Cardiac muscle cell (in vitro differentiated cells and primary cell): ENCODE results near the gene GABARAPL1. TPM values are rescaled to one million over a fixed set of nuclear protein-coding genes. Genes with fewer than 3 reads are reported as not detected.

Experiments
- DNase-seq, 2 donors: peaks; one replicate each; pipeline versions ENCODE4 v3.0.0 to v3.0.0-alpha.2; 2010 to 2017; ENCODE audit warnings: low read depth in 1 of 2, low spot score in 1 of 2
- H3K27ac ChIP-seq: fragments of 200-600 bp; sonication (generic); 2 replicates; pipeline ENCODE4 v1.5.1; 2016
- H3K27me3 ChIP-seq: fragments of 200-600 bp; sonication (generic); 2 replicates; pipeline ENCODE4 v1.6.0; 2016; ENCODE audit warnings: control low read depth
- H3K36me3 ChIP-seq: fragments of 200-600 bp; sonication (generic); 2 replicates; pipeline ENCODE4 v1.5.1; 2016; ENCODE audit warnings: control low read depth
- H3K4me1 ChIP-seq: fragments of 200-600 bp; sonication (generic); 2 replicates; pipeline ENCODE4 v1.8.1; 2017; ENCODE audit warnings: low read depth, mild to moderate bottlenecking, mixed run types
- H3K4me3 ChIP-seq: fragments of 200-600 bp; sonication (generic); 2 replicates; pipeline ENCODE4 v1.5.1; 2016; ENCODE audit warnings: mild to moderate bottlenecking
- H3K9me3 ChIP-seq: fragments of 200-600 bp; sonication (generic); 2 replicates; pipeline ENCODE4 v1.5.1; 2017; ENCODE audit warnings: low read depth, mild to moderate bottlenecking, control low read depth
- polyA plus RNA-seq: library from polyadenylated mRNA; unstranded; fragments of >200 nt; fragmentation: Nextera tagmentation; extraction: Ambion mirVana; gene quantifications from 2 replicates; pipeline ENCODE4 v1.2.1, GENCODE V29; 2016
- total RNA-seq: library from RNA; depleted of rRNA; stranded (reverse); fragments of >200 nt; gene quantifications from 2 replicates; pipeline ENCODE4 v1.2.3, GENCODE V29; 2016
- TF ChIP-seq, protein P1 (sequence below): IDR thresholded peaks from 2 replicates; pipeline ENCODE4 v1.5.1; 2012; ENCODE audit warnings: low read depth, mild to moderate bottlenecking, low read length

Gene GABARAPL1
- total and polyA plus RNA-seq, 2 experiments from 2014 or later = 59.0 to 71.6 TPM

DNA sequence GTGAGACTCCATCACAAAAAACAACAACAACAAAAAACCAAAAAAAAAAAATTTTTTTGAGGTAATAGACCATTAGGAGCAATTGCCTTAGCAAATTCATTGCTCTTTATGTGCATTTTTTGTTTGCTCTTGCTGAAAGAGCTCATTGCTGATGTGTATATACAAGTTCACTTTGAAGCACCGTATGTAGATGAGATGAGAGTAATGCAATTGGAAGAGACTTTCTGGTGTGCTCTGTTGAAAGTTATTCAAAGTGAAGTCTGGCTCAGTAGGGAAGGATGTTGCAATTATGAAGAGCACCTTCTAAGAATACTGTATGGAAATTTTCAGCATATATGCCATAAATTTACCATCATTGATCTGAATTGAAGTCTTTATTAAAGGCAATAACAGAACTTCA, 48.2 kb downstream of the GABARAPL1 start:
- no peak for DNase-seq
- no peaks in the 10 kb centered on the region for H3K4me1 ChIP-seq
- no peak overlapping the region for H3K4me3 ChIP-seq
- no peaks in the 10 kb centered on the region for H3K36me3 ChIP-seq
- TF ChIP-seq, protein P1, sequence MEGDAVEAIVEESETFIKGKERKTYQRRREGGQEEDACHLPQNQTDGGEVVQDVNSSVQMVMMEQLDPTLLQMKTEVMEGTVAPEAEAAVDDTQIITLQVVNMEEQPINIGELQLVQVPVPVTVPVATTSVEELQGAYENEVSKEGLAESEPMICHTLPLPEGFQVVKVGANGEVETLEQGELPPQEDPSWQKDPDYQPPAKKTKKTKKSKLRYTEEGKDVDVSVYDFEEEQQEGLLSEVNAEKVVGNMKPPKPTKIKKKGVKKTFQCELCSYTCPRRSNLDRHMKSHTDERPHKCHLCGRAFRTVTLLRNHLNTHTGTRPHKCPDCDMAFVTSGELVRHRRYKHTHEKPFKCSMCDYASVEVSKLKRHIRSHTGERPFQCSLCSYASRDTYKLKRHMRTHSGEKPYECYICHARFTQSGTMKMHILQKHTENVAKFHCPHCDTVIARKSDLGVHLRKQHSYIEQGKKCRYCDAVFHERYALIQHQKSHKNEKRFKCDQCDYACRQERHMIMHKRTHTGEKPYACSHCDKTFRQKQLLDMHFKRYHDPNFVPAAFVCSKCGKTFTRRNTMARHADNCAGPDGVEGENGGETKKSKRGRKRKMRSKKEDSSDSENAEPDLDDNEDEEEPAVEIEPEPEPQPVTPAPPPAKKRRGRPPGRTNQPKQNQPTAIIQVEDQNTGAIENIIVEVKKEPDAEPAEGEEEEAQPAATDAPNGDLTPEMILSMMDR = no peak
- H3K9me3 ChIP-seq = no peaks in the 10 kb centered on the region
- H3K27me3 ChIP-seq = no peaks in the 10 kb centered on the region
- H3K27ac ChIP-seq = no peak overlapping the region

GRCh38 chr12:10268037-10268436, 55.4 kb downstream of the GABARAPL1 start:
- TF ChIP-seq, protein P1 = no peak
- H3K36me3 ChIP-seq = no peaks in the 10 kb centered on the region
- DNase-seq = no peak
- no peaks in the 10 kb centered on the region for H3K9me3 ChIP-seq
- H3K4me1 ChIP-seq = no peaks in the 10 kb centered on the region
- H3K4me3 ChIP-seq = no peak overlapping the region
- no peak overlapping the region for H3K27ac ChIP-seq
- no peaks in the 10 kb centered on the region for H3K27me3 ChIP-seq

GRCh38 chr12:10272467-10272866, 59.8 kb downstream of the GABARAPL1 start:
- TF ChIP-seq, protein P1 = no peak
- DNase-seq = no peak
- Histone ChIP-seq H3K4me3 (no peak overlapping the region), H3K9me3 (no peaks in the 10 kb centered on the region), H3K27ac (no peak overlapping the region), H3K36me3 (no peaks in the 10 kb centered on the region), H3K27me3 (no peaks in the 10 kb centered on the region), H3K4me1 (no peaks in the 10 kb centered on the region)

Other genes starting within 250 kb of the GABARAPL1 start
- not detected in 2 replicates for gene CLEC12A, start 241.5 kb upstream of the GABARAPL1 start, total RNA-seq
- not detected in 2 replicates for gene CLEC12A, start 241.5 kb upstream of the GABARAPL1 start, polyA plus RNA-seq
- gene CLEC1B, start 213.8 kb upstream of the GABARAPL1 start, total RNA-seq = 0.95 and 1.2 TPM in 2 replicates
- gene CLEC1B, start 213.8 kb upstream of the GABARAPL1 start, polyA plus RNA-seq = not detected in 2 replicates
- not detected in 2 replicates for gene CLEC12B, start 202.2 kb upstream of the GABARAPL1 start, total RNA-seq
- gene CLEC12B, start 202.2 kb upstream of the GABARAPL1 start, polyA plus RNA-seq = not detected in 2 replicates
- gene CLEC9A, start 182.2 kb upstream of the GABARAPL1 start, total RNA-seq = not detected in 2 replicates
- not detected in 2 replicates for gene CLEC9A, start 182.2 kb upstream of the GABARAPL1 start, polyA plus RNA-seq
- gene CLEC1A, start 113.9 kb upstream of the GABARAPL1 start, total RNA-seq = not detected in 2 replicates
- not detected in 2 replicates for gene CLEC1A, start 113.9 kb upstream of the GABARAPL1 start, polyA plus RNA-seq
- gene CLEC7A, start 82.7 kb upstream of the GABARAPL1 start, total RNA-seq = not detected in 2 replicates
- gene CLEC7A, start 82.7 kb upstream of the GABARAPL1 start, polyA plus RNA-seq = not detected in 2 replicates
- 0.11 TPM in 1 of 2 replicates, not detected in the other for gene OLR1, start 40.7 kb upstream of the GABARAPL1 start, total RNA-seq
- gene OLR1, start 40.7 kb upstream of the GABARAPL1 start, polyA plus RNA-seq = 0.28 TPM in 1 of 2 replicates, not detected in the other
- not detected in 2 replicates for gene TMEM52B, start 33.8 kb upstream of the GABARAPL1 start, total RNA-seq
- gene TMEM52B, start 33.8 kb upstream of the GABARAPL1 start, polyA plus RNA-seq = not detected in 2 replicates
- 0.04 and 0.42 TPM in 2 replicates for gene KLRD1, start 95.0 kb downstream of the GABARAPL1 start, total RNA-seq
- 0.10 and 0.19 TPM in 2 replicates for gene KLRD1, start 95.0 kb downstream of the GABARAPL1 start, polyA plus RNA-seq
- 0.07 TPM in 1 of 2 replicates, not detected in the other for gene KLRK1, start 177.2 kb downstream of the GABARAPL1 start, total RNA-seq
- 0.15 TPM in 1 of 2 replicates, not detected in the other for gene KLRK1, start 177.2 kb downstream of the GABARAPL1 start, polyA plus RNA-seq
- gene KLRC4, start 196.9 kb downstream of the GABARAPL1 start, total RNA-seq = not detected in 2 replicates
- gene KLRC4, start 196.9 kb downstream of the GABARAPL1 start, polyA plus RNA-seq = not detected in 2 replicates
- gene KLRC3, start 207.7 kb downstream of the GABARAPL1 start, total RNA-seq = not detected in 2 replicates
- gene KLRC3, start 207.7 kb downstream of the GABARAPL1 start, polyA plus RNA-seq = 0.15 TPM in 1 of 2 replicates, not detected in the other
- gene KLRC2, start 223.1 kb downstream of the GABARAPL1 start, total RNA-seq = not detected in 2 replicates
- not detected in 2 replicates for gene KLRC2, start 223.1 kb downstream of the GABARAPL1 start, polyA plus RNA-seq
- gene KLRC1, start 240.5 kb downstream of the GABARAPL1 start, total RNA-seq = not detected in 2 replicates
- gene KLRC1, start 240.5 kb downstream of the GABARAPL1 start, polyA plus RNA-seq = not detected in 2 replicates